ENCODE measurements around the gene GTF2A1L. TPM values are rescaled to one million over a fixed set of nuclear protein-coding genes. Genes with fewer than 3 reads are reported as not detected.

Gene GTF2A1L
- total RNA-seq, 2 experiments from 2014 or later = not detected

DNA sequence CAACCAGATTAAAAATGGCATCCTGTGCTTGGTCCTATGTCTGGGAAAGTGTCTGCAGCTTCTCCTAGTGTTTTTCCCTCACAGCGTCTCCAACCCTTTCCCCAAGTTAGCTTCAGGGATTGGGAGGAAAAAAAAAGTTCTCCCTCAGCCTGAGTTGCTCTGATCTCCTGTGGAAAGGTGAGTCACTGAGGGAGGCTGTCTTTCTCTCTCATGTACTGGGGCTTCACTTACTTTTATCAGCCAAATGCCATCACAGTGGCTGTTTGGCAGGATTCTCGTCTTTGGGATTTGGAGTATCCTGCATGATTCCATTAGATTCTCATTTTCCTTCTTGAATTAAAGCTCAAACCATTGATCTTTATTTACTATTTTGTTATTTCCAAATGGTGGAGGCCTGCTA is 18.1 kb downstream of the GTF2A1L start:
- Mint-ChIP-seq H3K27me3 (peaks cover 6% of the 10 kb centered on the region), H3K27ac (no peak overlapping the region), H3K36me3 (ENCODE audit: low read depth) (no peaks in the 10 kb centered on the region), H3K4me1 (ENCODE audit: low read depth) (no peaks in the 10 kb centered on the region), H3K9me3 (no peaks in the 10 kb centered on the region), H3K4me3 (no peak overlapping the region)
- intact Hi-C loops (cut with micrococcal nuclease) = no loop called here
- ChIA-PET POLR2A (no interaction called here), CTCF (no interaction called here)
- DNase-seq = no peak
- ATAC-seq = no peak
- TF ChIP-seq, protein P1, sequence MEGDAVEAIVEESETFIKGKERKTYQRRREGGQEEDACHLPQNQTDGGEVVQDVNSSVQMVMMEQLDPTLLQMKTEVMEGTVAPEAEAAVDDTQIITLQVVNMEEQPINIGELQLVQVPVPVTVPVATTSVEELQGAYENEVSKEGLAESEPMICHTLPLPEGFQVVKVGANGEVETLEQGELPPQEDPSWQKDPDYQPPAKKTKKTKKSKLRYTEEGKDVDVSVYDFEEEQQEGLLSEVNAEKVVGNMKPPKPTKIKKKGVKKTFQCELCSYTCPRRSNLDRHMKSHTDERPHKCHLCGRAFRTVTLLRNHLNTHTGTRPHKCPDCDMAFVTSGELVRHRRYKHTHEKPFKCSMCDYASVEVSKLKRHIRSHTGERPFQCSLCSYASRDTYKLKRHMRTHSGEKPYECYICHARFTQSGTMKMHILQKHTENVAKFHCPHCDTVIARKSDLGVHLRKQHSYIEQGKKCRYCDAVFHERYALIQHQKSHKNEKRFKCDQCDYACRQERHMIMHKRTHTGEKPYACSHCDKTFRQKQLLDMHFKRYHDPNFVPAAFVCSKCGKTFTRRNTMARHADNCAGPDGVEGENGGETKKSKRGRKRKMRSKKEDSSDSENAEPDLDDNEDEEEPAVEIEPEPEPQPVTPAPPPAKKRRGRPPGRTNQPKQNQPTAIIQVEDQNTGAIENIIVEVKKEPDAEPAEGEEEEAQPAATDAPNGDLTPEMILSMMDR (IDR thresholded peaks at IDR 0.05) = no peak

DNA sequence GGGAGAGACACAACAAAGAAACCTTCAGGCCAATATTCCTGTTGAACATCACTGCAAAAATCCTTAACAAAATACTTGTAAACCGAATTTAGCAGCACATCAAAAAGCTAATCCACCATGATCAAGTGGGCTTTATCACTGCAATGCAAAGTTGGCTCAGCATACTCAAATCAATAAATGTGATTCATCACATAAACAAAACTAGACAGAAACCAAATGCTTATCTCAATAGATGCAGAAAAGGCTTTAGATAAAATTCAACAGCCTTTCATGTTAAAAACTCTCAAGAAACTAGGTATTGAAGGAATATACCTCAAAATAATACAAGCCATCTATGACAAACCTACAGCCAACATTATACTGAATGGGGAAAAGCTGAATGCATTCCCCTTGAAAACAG is 20.6 kb downstream of the GTF2A1L start:
- Mint-ChIP-seq H3K27me3 (peaks cover 5% of the 10 kb centered on the region), H3K4me1 (ENCODE audit: low read depth) (no peaks in the 10 kb centered on the region), H3K36me3 (ENCODE audit: low read depth) (no peaks in the 10 kb centered on the region), H3K27ac (no peak overlapping the region), H3K4me3 (no peak overlapping the region), H3K9me3 (no peaks in the 10 kb centered on the region)
- DNase-seq = no peak
- intact Hi-C loops (cut with micrococcal nuclease) = no loop called here
- TF ChIP-seq, protein P1 (IDR thresholded peaks at IDR 0.05) = no peak
- ChIA-PET POLR2A (no interaction called here), CTCF (no interaction called here)
- ATAC-seq = no peak

DNA sequence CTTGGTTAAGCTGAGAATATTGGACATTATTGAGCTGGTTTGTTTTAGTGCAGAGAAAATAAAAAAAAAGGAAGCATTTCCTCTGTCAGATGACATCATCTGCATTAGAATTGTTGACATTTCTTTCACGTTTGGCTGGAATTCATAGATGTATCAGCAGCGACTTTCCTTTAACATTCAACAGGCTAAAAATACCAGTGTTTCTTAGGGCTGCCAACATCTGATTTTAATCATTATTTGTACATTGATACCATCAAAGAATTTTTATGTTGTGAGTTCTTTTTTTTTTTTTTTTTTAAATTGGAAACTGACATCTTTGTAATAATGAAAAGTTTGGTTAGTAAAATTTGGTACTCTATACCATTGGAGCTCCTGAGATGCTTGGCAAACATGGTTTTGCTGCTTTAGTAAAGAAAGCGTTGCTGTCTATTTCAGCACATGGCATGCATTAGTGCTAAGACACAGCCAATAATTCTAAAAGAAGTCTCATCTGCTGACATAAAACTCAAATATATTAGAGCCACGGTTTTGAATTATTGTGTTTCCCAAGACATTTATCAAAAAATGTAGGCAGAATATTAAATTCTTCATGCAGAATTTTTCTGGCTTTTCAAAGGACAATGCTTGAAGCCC is 33.6 kb downstream of the GTF2A1L start:
- Mint-ChIP-seq H3K27me3 (peaks cover 5% of the 10 kb centered on the region), H3K4me3 (no peak overlapping the region), H3K36me3 (ENCODE audit: low read depth) (no peaks in the 10 kb centered on the region), H3K4me1 (ENCODE audit: low read depth) (no peaks in the 10 kb centered on the region), H3K27ac (no peak overlapping the region), H3K9me3 (no peaks in the 10 kb centered on the region)
- DNase-seq (no peak), ATAC-seq (no peak)
- ChIA-PET POLR2A (no interaction called here), CTCF (no interaction called here)
- intact Hi-C loops (cut with micrococcal nuclease) = no loop called here
- TF ChIP-seq, protein P1 (IDR thresholded peaks at IDR 0.05) = no peak

DNA sequence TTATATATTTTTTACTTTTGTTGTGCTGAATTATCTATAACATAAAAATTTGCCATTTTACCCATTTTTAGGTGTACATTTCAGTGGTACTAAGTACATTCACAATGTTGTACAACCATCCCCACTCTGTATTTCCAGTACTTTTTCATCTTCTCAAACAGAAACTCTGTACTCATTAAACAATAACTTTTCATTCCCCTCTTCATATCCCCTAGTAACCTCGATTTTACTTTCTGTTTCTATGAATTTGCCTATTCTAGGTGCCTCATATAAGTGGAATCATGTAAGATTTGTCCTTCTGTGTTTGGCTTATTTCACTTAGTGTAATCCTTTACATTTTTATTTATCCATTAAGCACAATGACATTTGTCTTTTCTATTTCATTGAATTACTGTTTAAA is 51.3 kb downstream of the GTF2A1L start:
- Mint-ChIP-seq H3K9me3 (no peaks in the 10 kb centered on the region), H3K4me1 (ENCODE audit: low read depth) (no peaks in the 10 kb centered on the region), H3K36me3 (ENCODE audit: low read depth) (no peaks in the 10 kb centered on the region), H3K4me3 (no peak overlapping the region), H3K27ac (no peak overlapping the region), H3K27me3 (no peaks in the 10 kb centered on the region)
- DNase-seq (no peak), ATAC-seq (no peak)
- TF ChIP-seq, protein P1 (IDR thresholded peaks at IDR 0.05) = no peak
- ChIA-PET CTCF (no interaction called here), POLR2A (no interaction called here)
- intact Hi-C loops (cut with micrococcal nuclease) = no loop called here

DNA sequence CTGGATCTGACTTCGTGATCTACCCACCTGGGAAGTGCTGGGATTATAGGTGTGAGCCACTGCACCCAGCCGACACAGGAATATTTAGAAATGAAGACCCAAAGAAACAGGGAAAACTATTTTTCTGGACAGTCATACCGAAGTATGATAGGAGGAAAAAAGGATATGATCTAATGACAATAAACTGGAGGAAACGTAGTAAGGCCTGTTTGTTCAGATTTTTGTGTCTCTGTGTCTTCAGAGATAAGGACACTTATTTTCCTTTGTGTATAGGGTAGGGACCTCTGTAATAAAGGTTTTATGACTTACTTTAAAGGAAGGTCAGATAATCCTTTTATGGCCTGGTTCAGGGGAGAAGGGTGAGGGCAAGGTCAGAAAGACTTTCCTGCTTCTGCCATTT is 55.9 kb downstream of the GTF2A1L start:
- intact Hi-C loops (cut with micrococcal nuclease) = no loop called here
- H3K27ac Mint-ChIP-seq = no peak overlapping the region
- DNase-seq = no peak
- POLR2A ChIA-PET = no interaction called here
- no peak overlapping the region for H3K4me3 Mint-ChIP-seq
- CTCF ChIA-PET = no interaction called here
- H3K27me3 Mint-ChIP-seq = peaks cover 1% of the 10 kb centered on the region
- no peaks in the 10 kb centered on the region for H3K36me3 Mint-ChIP-seq (ENCODE audit: low read depth)
- H3K9me3 Mint-ChIP-seq = no peaks in the 10 kb centered on the region
- ATAC-seq = no peak
- TF ChIP-seq, protein P1 (IDR thresholded peaks at IDR 0.05) = no peak
- no peaks in the 10 kb centered on the region for H3K4me1 Mint-ChIP-seq (ENCODE audit: low read depth)

Data from activated CD8-positive, alpha-beta T cell treated with anti-CD3 and anti-CD28 coated beads for 36 hours (primary cell).